ENCODE results near the gene TEAD1. TPM values are rescaled to one million over a fixed set of nuclear protein-coding genes. Genes with fewer than 3 reads are reported as not detected.

Gene TEAD1
- total RNA-seq, 4 donors from 2014 or later, result 127 to 165 (median 140) TPM

DNA sequence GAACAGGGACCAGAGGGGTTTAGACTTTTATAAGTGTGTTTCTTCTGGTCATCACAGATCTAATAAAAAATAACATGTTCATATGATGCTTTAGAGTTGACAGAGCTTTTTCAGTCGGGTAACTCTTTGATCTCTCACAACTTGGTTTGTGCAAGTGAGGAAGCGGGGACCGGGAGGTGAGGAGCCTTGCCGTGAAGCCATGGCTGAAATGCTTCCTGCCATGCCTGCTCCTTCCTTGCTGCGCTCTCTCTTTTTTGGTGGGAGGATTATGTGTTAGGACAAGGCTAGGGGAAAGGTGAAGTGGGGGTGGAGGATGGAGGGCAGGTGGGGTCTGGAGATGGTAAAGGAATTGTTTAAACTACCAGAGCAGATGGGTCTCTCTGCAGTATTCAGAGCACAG lies 23.8 kb downstream of the TEAD1 start:
- Histone ChIP-seq H3K9me3 (no peaks in the 10 kb centered on the region), H3K4me3 (no peak overlapping the region), H3K27me3 (no peaks in the 10 kb centered on the region), H3K27ac (peak overlapping the region in 1 of 4 donors; percentile 87), H3K36me3 (no peaks in the 10 kb centered on the region), H3K4me1 (peaks cover 0 to 96% (median 40%) of the 10 kb centered on the region in 4 donors)
- WGBS, 2 donors, result 68 to 73% methylated on average over 5 of the region's 5 CpGs
- DNase-seq (ENCODE audit: low spot score in 2 of 2), result no peak
- TF ChIP-seq EP300 (IDR thresholded peaks at IDR 0.05) (no peak), CTCF (IDR thresholded peaks at IDR 0.05) (no peak), POLR2A (IDR thresholded peaks at IDR 0.05) (no peak)

GRCh38 chr11:12701811-12702592 lies 27.8 kb downstream of the TEAD1 start:
- H3K27ac ChIP-seq, result peak overlapping the region in 2 of 4 donors; percentile 7 to 58
- DNase-seq (ENCODE audit: low spot score in 2 of 2), result no peak
- H3K9me3 ChIP-seq, result no peaks in the 10 kb centered on the region
- H3K27me3 ChIP-seq, result no peaks in the 10 kb centered on the region
- H3K4me3 ChIP-seq, result no peak overlapping the region
- WGBS, 2 donors, result 72 to 78% methylated on average over 11 of the region's 11 CpGs
- H3K36me3 ChIP-seq, result no peaks in the 10 kb centered on the region
- peaks cover 0 to 95% (median 13%) of the 10 kb centered on the region in 4 donors for H3K4me1 ChIP-seq
- no peak for TF ChIP-seq EP300 (IDR thresholded peaks at IDR 0.05)
- no peak for TF ChIP-seq CTCF (IDR thresholded peaks at IDR 0.05)
- no peak for TF ChIP-seq POLR2A (IDR thresholded peaks at IDR 0.05)

DNA sequence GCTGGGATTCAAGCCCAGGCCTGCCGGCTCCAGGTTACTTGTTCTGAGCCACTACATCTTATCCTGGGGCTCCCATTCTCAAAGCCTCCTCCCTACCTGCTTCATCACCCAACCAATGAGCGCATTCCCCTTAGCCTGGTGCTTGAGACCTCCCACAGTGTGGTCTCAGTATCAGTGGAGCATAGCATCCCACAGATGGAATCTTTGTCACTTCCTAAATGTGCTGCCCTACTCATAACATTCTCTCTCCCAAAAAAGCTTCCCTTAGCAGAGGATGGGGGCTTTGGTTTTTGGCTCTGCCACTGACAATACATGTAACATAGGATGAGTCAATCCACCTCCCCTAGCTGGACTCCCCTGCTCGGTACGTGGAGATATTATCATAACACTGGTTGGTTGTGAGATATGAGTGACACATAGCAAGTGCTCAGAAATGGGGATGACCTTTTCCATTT lies 28.8 kb downstream of the TEAD1 start:
- 77 to 88% methylated on average over 4 of the region's 4 CpGs for WGBS, 2 donors
- peaks cover 0 to 96% (median 20%) of the 10 kb centered on the region in 4 donors for H3K4me1 ChIP-seq
- H3K27ac ChIP-seq, result no peak overlapping the region
- H3K9me3 ChIP-seq, result no peaks in the 10 kb centered on the region
- DNase-seq (ENCODE audit: low spot score in 2 of 2), result no peak
- H3K36me3 ChIP-seq, result no peaks in the 10 kb centered on the region
- H3K27me3 ChIP-seq, result no peaks in the 10 kb centered on the region
- H3K4me3 ChIP-seq, result no peak overlapping the region
- TF ChIP-seq POLR2A (IDR thresholded peaks at IDR 0.05) (no peak), EP300 (IDR thresholded peaks at IDR 0.05) (no peak), CTCF (IDR thresholded peaks at IDR 0.05) (no peak)

GRCh38 chr11:12704049-12704448 lies 29.8 kb downstream of the TEAD1 start:
- peaks cover 0 to 97% (median 23%) of the 10 kb centered on the region in 4 donors for H3K4me1 ChIP-seq
- DNase-seq (ENCODE audit: low spot score in 2 of 2), result no peak
- H3K27ac ChIP-seq, result no peak overlapping the region
- H3K36me3 ChIP-seq, result no peaks in the 10 kb centered on the region
- H3K9me3 ChIP-seq, result no peaks in the 10 kb centered on the region
- no peaks in the 10 kb centered on the region for H3K27me3 ChIP-seq
- TF ChIP-seq POLR2A (IDR thresholded peaks at IDR 0.05), result no peak
- WGBS, 2 donors, result 55 to 62% methylated on average over 4 of the region's 4 CpGs
- H3K4me3 ChIP-seq, result no peak overlapping the region

DNA sequence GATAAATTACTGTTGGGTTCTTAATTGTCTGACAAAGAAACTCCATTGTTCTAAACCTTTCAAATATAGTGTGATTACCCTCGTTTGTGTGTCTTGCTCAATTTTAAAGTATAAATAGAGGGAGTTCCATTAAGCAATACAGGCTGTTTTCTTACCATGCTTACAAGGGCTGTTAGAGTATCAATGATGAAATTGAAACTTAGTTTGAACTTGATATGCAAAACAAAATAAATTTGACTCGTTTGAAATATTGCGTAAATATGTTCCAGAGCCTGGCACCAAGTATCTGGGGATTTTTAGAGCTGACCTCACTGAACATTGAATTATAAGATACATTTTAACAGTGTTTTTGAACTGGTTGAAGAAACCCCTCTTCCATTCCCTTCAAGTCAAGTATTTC lies 31.7 kb downstream of the TEAD1 start:
- H3K4me1 ChIP-seq, result peaks cover 0 to 82% (median 18%) of the 10 kb centered on the region in 4 donors

More for the DNA sequence above, 31.7 kb downstream of the TEAD1 start:
- Histone ChIP-seq H3K9me3 (no peaks in the 10 kb centered on the region), H3K27me3 (no peaks in the 10 kb centered on the region), H3K36me3 (no peaks in the 10 kb centered on the region), H3K27ac (peak overlapping the region in 1 of 4 donors; percentile 18), H3K4me3 (no peak overlapping the region)
- WGBS, 2 donors, result 38 to 39% methylated on average over 3 of the region's 3 CpGs
- DNase-seq (ENCODE audit: low spot score in 2 of 2), result no peak
- TF ChIP-seq POLR2A (IDR thresholded peaks at IDR 0.05), result no peak
- TF ChIP-seq EP300 (IDR thresholded peaks at IDR 0.05), result peak in 1 of 2 donors; percentile 36

All from tibial nerve (tissue), 4 donors.